ENCODE results near the gene TRPM2. TPM values are rescaled to one million over a fixed set of nuclear protein-coding genes. Genes with fewer than 3 reads are reported as not detected.

Gene TRPM2
- polyA plus RNA-seq (ENCODE audit: insufficient read length in 4 of 4) = 1 to 10 TPM in 3 of 4 donors, under 1 TPM in 1; 0.92 to 1.2 (median 1.1) TPM

- DNase-seq (ENCODE audit: low read depth in 4 of 4, low spot score in 2 of 4) = no peak
These were observed at the start of gene TRPM2 for GRCh38 chr21:44353191-44353970. Gene TRPM2 (plus strand): TSS chr21:44353621. CDS start chr21:44353701, 80 bp downstream.

DNA sequence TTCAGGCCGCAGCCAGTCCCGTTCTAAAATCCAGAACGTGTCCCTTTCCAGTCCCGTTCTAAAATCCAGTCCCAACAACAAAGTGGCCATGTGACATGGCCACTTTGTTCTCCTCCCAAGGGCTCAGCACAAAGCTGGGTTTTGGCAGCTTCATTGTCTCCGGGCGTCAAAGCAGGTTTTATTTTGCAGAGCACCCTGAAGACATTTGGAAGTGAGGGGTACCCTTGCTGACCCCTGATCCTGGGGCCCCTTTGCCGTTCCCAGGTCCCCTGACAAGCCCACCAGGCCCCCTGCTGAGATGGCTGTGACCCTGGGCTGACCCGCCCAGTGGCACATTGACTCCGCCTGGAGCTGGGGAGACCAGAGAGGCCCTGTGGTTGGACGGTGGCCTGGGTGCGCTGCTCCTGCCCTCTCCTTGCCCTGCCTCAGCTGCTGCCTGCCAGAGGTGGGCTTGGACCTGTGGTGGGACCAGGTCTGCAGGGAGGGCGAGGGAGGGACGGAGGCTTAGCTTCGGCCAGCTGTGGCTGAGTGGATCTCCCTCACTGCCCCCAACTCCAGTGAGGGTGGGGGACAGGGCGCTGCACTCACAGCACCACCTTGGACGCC, 49.3 kb upstream of the TRPM2 start:
- DNase-seq (ENCODE audit: low read depth in 4 of 4, low spot score in 2 of 4) = no peak

GRCh38 chr21:44304877-44305293, 48.5 kb upstream of the TRPM2 start:
- no peak for DNase-seq (ENCODE audit: low read depth in 4 of 4, low spot score in 2 of 4)

GRCh38 chr21:44305691-44306090, 47.7 kb upstream of the TRPM2 start:
- DNase-seq (ENCODE audit: low read depth in 4 of 4, low spot score in 2 of 4) = no peak

DNA sequence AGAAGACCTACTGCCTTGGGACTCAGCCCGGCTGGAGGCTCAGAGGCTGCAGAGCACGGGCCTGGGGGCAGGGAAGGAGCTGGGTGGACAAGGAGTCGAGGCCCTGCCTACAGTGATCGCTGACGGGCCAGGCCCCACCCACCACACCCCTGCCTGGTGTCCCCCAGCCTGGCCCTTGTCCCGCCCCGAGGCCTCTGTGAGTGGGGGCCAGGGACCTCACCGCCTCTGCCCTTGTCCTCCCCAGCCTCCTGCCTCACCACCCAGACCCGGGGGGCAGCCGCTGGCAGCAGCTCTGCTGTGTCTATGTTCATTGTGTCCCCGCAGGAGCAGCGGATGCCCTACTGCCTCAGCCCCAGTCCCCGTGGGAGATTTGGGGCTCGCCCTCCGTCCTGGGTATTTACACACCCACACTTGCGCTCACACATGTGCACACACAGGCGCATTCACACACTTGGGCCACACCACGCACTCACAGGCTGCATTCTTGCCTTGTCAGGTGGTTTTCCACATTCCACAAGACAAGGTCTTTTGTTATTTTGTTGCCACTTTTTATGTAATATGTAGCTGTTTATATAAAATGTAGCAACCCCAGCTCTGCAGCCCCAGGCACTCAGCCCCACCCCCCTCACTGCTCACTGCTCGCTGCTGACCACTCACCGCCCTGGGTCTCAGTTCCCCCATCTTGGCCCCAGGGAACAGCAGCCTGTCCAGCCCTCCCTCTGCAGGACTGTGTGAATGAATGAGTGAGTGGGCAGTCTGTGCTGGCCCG, 46.3 kb upstream of the TRPM2 start:
- DNase-seq (ENCODE audit: low read depth in 4 of 4, low spot score in 2 of 4) = no peak

DNA sequence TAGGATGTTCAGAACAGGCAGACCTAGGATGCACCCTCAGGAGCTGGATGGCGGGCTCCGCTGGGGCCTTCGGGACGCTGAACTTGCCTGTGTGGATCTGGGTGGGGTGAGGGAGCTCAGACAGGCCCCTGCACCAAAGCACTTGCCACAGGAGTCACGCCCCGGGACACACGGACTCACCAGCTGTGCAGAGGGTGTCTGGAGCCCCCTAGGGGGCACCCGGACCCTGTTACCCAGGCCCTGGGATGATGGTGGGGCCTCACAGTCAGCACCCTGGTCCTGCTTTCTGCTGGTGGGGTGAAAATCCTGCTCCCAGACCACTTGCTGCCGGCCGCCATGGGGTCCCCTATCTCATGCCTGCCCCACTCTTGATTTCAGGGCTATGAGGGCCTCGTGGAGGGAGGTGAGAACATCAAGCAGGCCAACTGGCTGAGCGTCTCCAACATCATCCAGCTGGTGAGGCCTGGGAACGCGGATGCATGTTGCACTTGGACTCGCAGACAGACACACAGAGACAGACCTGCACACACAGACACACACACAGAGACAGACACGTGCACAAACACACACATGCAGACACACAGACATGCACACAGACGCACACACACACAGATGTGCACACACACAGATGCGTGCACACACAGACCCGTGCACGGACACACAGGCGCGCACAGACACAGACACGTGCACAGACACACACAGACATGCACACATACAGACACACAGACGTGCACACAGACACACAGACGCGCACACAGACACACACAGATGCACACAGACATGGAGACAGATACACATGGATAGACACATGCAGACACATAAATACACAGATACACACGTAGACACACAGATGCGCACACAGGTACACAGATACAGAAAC, 42.6 kb upstream of the TRPM2 start:
- no peak for DNase-seq (ENCODE audit: low read depth in 4 of 4, low spot score in 2 of 4)

GRCh38 chr21:44312089-44312488, 41.3 kb upstream of the TRPM2 start:
- DNase-seq (ENCODE audit: low read depth in 4 of 4, low spot score in 2 of 4) = no peak

GRCh38 chr21:44312716-44313115, 40.7 kb upstream of the TRPM2 start:
- no peak for DNase-seq (ENCODE audit: low read depth in 4 of 4, low spot score in 2 of 4)

GRCh38 chr21:44313451-44313850, 40.0 kb upstream of the TRPM2 start:
- no peak for DNase-seq (ENCODE audit: low read depth in 4 of 4, low spot score in 2 of 4)

DNA sequence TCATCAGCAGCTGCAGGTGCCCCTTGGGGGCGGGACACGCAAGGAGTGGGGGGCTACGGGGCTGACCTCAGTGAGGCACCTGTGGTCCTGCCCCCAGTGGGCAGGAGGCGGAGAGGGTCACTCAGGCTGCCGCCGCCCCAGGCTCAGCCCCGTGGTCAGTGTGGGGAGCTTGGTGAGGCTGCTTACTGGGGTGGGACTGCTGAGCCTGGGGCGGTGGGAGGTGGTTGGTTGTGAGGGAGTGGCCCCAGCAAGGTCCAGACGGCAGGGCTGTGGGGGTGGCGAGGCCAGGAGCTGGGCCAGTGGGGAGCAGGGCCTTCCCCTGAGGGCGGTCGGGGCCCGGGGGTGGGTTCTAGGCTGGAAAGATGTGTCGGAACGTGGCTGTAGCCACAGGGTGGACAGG, 39.3 kb upstream of the TRPM2 start:
- DNase-seq (ENCODE audit: low read depth in 4 of 4, low spot score in 2 of 4) = no peak

GRCh38 chr21:44314561-44314960, 38.9 kb upstream of the TRPM2 start:
- no peak for DNase-seq (ENCODE audit: low read depth in 4 of 4, low spot score in 2 of 4)

GRCh38 chr21:44315691-44316203, 37.7 kb upstream of the TRPM2 start:
- no peak for DNase-seq (ENCODE audit: low read depth in 4 of 4, low spot score in 2 of 4)

DNA sequence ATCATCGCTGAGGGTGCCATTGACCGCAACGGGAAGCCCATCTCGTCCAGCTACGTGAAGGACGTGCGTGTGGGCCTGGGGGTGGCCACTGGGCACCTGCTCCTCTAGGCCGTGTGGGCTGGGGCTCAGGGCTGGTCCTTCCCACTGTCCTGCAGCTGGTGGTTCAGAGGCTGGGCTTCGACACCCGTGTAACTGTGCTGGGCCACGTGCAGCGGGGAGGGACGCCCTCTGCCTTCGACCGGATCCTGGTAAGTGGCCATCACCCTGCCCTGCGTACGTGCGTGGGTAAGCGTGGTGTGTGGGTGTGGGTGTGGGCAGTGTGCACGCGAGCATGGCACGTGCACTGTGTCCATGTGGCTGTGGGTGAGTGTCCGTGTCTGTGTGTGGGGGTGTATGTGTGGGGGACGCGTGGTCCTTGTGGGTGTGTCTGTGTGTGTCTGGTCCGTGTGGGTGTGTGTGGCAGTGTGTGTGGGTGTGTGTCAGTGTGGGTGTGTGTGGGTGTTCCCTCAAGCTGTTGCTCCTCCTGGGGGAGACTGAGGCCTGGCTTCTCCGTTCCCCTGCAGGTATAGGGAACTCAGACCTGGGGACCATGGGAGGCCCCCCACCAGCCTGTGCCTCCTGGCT, 37.0 kb upstream of the TRPM2 start:
- no peak for DNase-seq (ENCODE audit: low read depth in 4 of 4, low spot score in 2 of 4)

DNA sequence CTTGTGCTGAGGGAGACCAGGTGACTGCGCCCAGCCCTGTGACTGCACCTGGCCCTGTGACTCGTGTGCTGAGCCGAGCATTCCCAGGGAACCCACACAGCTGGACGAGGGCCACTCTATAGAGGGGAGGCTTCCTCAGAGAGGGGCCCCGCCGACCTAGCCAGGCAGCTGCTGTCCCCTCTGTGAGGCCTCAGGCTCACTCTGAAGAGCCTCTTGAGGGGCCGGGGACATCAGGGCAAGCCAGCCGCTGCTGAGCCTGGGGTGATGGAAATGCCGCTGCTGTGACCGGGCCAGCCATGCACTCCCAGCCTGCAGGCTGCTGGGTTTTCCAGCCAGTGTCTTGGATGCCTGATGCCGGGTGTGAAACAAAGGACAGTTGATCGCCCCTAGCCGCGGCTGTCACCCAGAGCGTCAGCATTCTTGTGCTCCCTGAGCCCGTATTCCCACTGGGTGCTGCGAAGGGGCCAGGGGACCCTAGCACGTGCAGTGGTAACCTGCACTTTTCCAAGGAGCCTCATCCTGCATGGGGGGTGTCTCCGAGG, 36.1 kb upstream of the TRPM2 start:
- no peak for DNase-seq (ENCODE audit: low read depth in 4 of 4, low spot score in 2 of 4)

DNA sequence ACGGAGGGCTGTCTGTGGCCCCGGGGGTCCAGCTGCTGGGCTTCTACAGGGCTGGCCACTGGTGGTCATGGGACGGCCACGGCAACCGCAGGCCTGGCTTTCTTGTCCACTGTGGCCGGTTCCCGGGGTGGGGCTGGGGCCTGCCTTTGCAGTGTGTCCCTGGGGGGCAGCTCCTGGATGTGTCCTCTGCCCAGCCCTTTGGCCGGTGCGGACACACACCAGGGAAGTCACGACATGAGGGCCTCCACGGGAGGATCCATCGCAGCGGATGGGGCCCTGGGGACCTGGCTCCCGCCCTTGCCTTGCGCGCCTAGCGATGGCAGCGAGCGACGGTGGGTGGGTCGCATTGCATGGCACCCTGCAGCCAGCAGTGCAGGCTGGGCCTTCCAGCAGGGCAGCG, 35.5 kb upstream of the TRPM2 start:
- no peak for DNase-seq (ENCODE audit: low read depth in 4 of 4, low spot score in 2 of 4)

DNA sequence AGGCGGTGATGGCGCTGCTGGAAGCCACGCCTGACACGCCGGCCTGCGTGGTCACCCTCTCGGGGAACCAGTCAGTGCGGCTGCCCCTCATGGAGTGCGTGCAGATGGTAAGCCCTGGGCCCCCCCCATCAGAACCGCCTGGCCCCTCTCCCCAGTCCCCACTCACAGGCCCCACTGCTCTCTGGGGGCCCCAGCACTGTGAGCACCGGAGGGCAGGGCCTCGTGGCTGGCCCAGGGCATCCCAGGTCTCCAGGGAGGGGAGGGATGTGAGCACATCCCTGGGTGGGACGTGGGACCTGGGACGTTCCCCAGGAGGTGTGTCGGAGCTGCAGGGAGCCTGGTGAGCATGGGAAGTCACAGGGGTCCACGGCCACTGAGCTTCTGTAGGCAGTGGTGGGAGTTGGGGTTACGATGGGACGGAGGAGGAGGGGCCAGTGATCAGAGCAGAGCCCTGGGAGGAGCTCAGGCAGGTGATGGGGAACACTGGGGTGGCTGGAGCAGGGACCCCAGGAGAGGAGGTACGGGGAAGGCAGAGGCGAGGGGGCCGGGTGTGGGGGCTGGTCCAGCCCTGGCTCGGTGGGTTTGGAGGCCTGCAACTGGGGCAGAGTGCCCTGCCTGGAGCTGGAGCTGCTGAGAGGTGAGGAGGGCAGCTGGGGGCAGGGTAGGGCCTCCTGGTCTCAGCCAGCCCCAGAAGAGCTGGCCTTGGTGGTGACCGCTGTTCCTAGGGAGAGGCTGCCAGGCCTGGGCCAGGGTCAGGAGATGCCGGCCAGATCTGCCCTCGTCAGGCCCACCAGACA, 34.7 kb upstream of the TRPM2 start:
- no peak for DNase-seq (ENCODE audit: low read depth in 4 of 4, low spot score in 2 of 4)

- DNase-seq (ENCODE audit: low read depth in 4 of 4, low spot score in 2 of 4) = no peak
These were observed 33.9 kb upstream of the TRPM2 start for GRCh38 chr21:44319407-44320065.

GRCh38 chr21:44320847-44321246, 32.6 kb upstream of the TRPM2 start:
- no peak for DNase-seq (ENCODE audit: low read depth in 4 of 4, low spot score in 2 of 4)
